Measurements from ENCODE around the gene DDX39B. TPM values are rescaled to one million over a fixed set of nuclear protein-coding genes. Genes with fewer than 3 reads are reported as not detected.
A peak's percentile ranks its signal among the peaks of the same experiment; 100 is the strongest.
"Not testable (repeated sequence)": the region's sequence is repeated elsewhere in the genome, so short reads cannot be mapped to it uniquely, and the experiment has no call there.

Gene DDX39B
- 126 TPM for total RNA-seq

- ATAC-seq = peak; percentile 82
- peak; percentile 96 for DNase-seq (ENCODE audit: low spot score)
Measured at GRCh38 chr6:31541658-31542521, at the start of gene DDX39B. Gene DDX39B (minus strand): TSS chr6:31542003. CDS start chr6:31540532, 1,471 bp downstream.

GRCh38 chr6:31590691-31591090 lies 48.9 kb upstream of the DDX39B start:
- not testable (repeated sequence) for DNase-seq (ENCODE audit: low spot score); ATAC-seq

GRCh38 chr6:31588871-31589650 lies 47.3 kb upstream of the DDX39B start:
- no peak for ATAC-seq
- DNase-seq (ENCODE audit: low spot score) = no peak

GRCh38 chr6:31587791-31588777 lies 46.3 kb upstream of the DDX39B start:
- ATAC-seq (no peak), DNase-seq (ENCODE audit: low spot score) (no peak)

- no peak for DNase-seq (ENCODE audit: low spot score)
- ATAC-seq = peak; percentile 45
Measured at GRCh38 chr6:31586599-31587281, 44.9 kb upstream of the DDX39B start.

GRCh38 chr6:31586008-31586407 lies 44.2 kb upstream of the DDX39B start, which contains the start of gene LST1:
Gene LST1 (plus strand): TSS chr6:31586277. CDS start chr6:31587300, 1,023 bp downstream.
- no peak for DNase-seq (ENCODE audit: low spot score)

GRCh38 chr6:31585491-31585890 lies 43.7 kb upstream of the DDX39B start:
- DNase-seq (ENCODE audit: low spot score) (no peak), ATAC-seq (no peak)

More at GRCh38 chr6:31586008-31586407, 44.2 kb upstream of the DDX39B start, which contains the start of gene LST1:
- peak; percentile 8 for ATAC-seq

GRCh38 chr6:31582230-31582643 lies 40.4 kb upstream of the DDX39B start, which contains the start of gene LTB:
Gene LTB (minus strand): TSS chr6:31582424. CDS start chr6:31582417, 7 bp downstream.
- no peak for ATAC-seq
- DNase-seq (ENCODE audit: low spot score) = no peak

GRCh38 chr6:31581434-31582229 lies 39.8 kb upstream of the DDX39B start:
- no peak for DNase-seq (ENCODE audit: low spot score)

GRCh38 chr6:31580807-31581433 lies 39.1 kb upstream of the DDX39B start:
- peak; percentile 87 for DNase-seq (ENCODE audit: low spot score)
- peak; percentile 98 for ATAC-seq

More at GRCh38 chr6:31581434-31582229, 39.8 kb upstream of the DDX39B start:
- ATAC-seq = peak; percentile 65

GRCh38 chr6:31580438-31580740 lies 38.6 kb upstream of the DDX39B start:
- ATAC-seq (no peak), DNase-seq (ENCODE audit: low spot score) (no peak)

- DNase-seq (ENCODE audit: low spot score) = no peak
- no peak for ATAC-seq
Measured at GRCh38 chr6:31579546-31580437, 38.0 kb upstream of the DDX39B start.

- no peak for DNase-seq (ENCODE audit: low spot score)
- no peak for ATAC-seq
Measured at GRCh38 chr6:31579119-31579505, 37.3 kb upstream of the DDX39B start.

- no peak for DNase-seq (ENCODE audit: low spot score)
- ATAC-seq = no peak
Measured at GRCh38 chr6:31578184-31579118, 36.6 kb upstream of the DDX39B start.

GRCh38 chr6:31577579-31577966 lies 35.8 kb upstream of the DDX39B start:
- DNase-seq (ENCODE audit: low spot score) = no peak
- no peak for ATAC-seq

- DNase-seq (ENCODE audit: low spot score) (no peak), ATAC-seq (no peak)
Measured at GRCh38 chr6:31576897-31577578, 35.2 kb upstream of the DDX39B start.

All from left lobe of liver (tissue), 2 donors.